IPS-11a (cell line): ENCODE results near the gene B3GALT5.
"Not testable (repeated sequence)": the region's sequence is repeated elsewhere in the genome, so short reads cannot be mapped to it uniquely, and the experiment has no call there.

ENCODE experiments used
- H3K4me3 ChIP-seq: one replicate; pipeline ENCODE4 v1.5.1; 2013; ENCODE audit warnings: low read depth, low read length, control low read depth

The B3GALT5 gene

GRCh38 chr21:39612233-39613040 lies at the start of gene B3GALT5:
TSS of gene B3GALT5 (plus strand) at chr21:39612940. CDS start at chr21:39660560, 47,620 bp downstream.
- H3K4me3 ChIP-seq, result peak within 1 kb of the TSS; percentile 85

GRCh38 chr21:39564200-39564599 lies 48.5 kb upstream of the B3GALT5 start:
- H3K4me3 ChIP-seq, result no peak overlapping the region

GRCh38 chr21:39567180-39567972 lies 45.4 kb upstream of the B3GALT5 start:
- H3K4me3 ChIP-seq, result no peak overlapping the region

GRCh38 chr21:39568361-39568760 lies 44.4 kb upstream of the B3GALT5 start:
- no peak overlapping the region for H3K4me3 ChIP-seq

GRCh38 chr21:39575775-39576174 lies 37.0 kb upstream of the B3GALT5 start:
- no peak overlapping the region for H3K4me3 ChIP-seq

GRCh38 chr21:39576518-39577128 lies 36.1 kb upstream of the B3GALT5 start:
- H3K4me3 ChIP-seq, result no peak overlapping the region

- no peak overlapping the region for H3K4me3 ChIP-seq
Observed at GRCh38 chr21:39579734-39580332, 32.9 kb upstream of the B3GALT5 start.

- no peak overlapping the region for H3K4me3 ChIP-seq
Observed at GRCh38 chr21:39580744-39581143, 32.0 kb upstream of the B3GALT5 start.

GRCh38 chr21:39581414-39581813 lies 31.3 kb upstream of the B3GALT5 start:
- H3K4me3 ChIP-seq, result no peak overlapping the region

GRCh38 chr21:39582749-39583148 lies 30.0 kb upstream of the B3GALT5 start:
- H3K4me3 ChIP-seq, result no peak overlapping the region

GRCh38 chr21:39583586-39583985 lies 29.2 kb upstream of the B3GALT5 start:
- not testable (repeated sequence) for H3K4me3 ChIP-seq

- no peak overlapping the region for H3K4me3 ChIP-seq
Observed at GRCh38 chr21:39587376-39587775, 25.4 kb upstream of the B3GALT5 start.

- no peak overlapping the region for H3K4me3 ChIP-seq
Observed at GRCh38 chr21:39588884-39589283, 23.9 kb upstream of the B3GALT5 start.

- no peak overlapping the region for H3K4me3 ChIP-seq
Observed at GRCh38 chr21:39593522-39593921, 19.2 kb upstream of the B3GALT5 start.

GRCh38 chr21:39595465-39595864 lies 17.3 kb upstream of the B3GALT5 start:
- H3K4me3 ChIP-seq, result no peak overlapping the region

- no peak overlapping the region for H3K4me3 ChIP-seq
Observed at GRCh38 chr21:39597595-39597994, 15.1 kb upstream of the B3GALT5 start.

- H3K4me3 ChIP-seq, result no peak overlapping the region
Observed at GRCh38 chr21:39599191-39599970, 13.4 kb upstream of the B3GALT5 start.

GRCh38 chr21:39601187-39601928 lies 11.4 kb upstream of the B3GALT5 start:
- no peak overlapping the region for H3K4me3 ChIP-seq

- H3K4me3 ChIP-seq, result no peak overlapping the region
Observed at GRCh38 chr21:39602076-39602689, 10.6 kb upstream of the B3GALT5 start.
